ENCODE results near the gene PODXL2.

Gene PODXL2

GRCh38 chr3:127660621-127661251 is 31.8 kb downstream of the PODXL2 start:
- no peak for DNase-seq

DNA sequence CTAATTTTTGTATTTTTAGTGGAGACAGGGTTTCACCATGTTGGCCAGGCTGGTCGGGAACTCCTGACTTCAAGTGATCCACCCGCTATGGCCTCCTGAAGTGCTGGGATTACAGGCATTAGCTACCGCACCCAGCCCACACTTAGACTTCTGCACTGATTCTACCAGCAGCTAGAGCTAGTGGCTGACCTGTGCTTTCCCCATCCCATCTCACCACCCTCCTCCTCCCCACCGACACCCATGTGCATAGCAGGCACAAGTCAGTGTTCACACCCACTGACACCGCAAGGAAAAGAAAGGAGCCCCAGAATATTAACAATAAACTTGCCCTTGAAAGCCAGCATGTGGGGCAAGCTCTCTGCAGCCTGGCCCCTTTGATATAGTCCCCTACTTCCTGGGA is 32.6 kb downstream of the PODXL2 start:
- DNase-seq = no peak

DNA sequence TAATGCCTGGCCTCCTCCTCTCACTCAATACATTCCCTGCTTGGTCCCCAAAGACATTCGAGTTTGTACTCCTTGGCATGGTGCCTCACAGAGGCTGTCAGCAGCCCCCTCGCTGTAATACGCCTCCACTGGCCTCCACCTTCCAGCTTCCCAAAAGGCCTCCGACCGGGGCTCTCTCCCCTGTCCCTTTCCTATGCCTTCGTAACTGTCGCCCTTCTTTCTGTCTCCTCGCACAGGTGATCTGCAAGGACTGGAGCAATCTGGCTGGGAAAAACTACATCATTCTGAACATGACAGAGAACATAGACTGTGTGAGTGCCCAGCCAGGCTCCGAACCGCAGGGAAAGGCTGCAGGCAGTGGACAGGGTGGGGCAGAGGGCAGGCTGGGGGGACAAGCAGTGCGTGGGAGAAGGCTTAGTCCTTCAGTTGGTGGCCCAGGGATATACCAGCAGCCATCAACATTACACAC is 33.0 kb downstream of the PODXL2 start:
- DNase-seq = no peak

DNA sequence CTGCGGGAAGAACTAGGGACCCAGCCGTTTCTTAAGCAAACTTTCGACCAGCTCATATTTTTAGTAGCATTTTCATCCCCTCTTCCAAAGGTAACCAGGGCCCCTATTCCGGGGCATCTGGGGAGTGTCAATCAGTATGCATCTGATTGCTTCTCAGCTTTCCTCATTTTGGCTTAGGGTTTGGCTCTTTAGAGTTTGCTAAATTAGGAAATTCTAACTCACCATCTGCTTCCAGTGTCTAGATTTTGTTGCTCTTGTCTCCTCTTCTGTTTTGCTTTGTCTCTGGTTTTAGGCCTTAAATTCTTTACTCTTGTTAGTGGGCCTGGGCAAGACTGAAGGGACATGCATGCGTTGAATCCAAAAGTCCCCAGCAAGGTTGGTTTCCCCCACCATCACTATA is 34.2 kb downstream of the PODXL2 start:
- no peak for DNase-seq

DNA sequence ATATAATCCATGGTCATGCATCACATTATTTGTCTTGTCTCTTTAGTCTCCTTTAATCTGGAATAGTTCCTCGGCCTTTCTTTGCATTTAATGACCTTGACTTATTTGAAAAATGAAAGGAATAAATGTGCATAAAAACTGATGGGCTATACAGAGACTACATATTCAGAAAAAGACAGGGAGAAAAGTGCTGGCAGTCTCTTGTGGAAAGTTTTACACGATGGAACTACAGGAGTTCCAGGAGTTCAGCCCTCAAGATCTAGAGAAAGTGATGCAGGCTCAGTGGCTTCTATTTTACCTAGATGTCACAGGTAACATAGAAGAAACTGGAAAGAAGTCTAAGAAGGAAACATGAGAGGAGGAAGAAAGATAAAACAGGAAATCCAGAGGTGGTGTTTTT is 36.2 kb downstream of the PODXL2 start:
- DNase-seq = no peak

GRCh38 chr3:127665586-127665985 is 36.6 kb downstream of the PODXL2 start:
- DNase-seq = no peak

- no peak for DNase-seq
Measured at GRCh38 chr3:127666676-127667075, 37.7 kb downstream of the PODXL2 start.

DNA sequence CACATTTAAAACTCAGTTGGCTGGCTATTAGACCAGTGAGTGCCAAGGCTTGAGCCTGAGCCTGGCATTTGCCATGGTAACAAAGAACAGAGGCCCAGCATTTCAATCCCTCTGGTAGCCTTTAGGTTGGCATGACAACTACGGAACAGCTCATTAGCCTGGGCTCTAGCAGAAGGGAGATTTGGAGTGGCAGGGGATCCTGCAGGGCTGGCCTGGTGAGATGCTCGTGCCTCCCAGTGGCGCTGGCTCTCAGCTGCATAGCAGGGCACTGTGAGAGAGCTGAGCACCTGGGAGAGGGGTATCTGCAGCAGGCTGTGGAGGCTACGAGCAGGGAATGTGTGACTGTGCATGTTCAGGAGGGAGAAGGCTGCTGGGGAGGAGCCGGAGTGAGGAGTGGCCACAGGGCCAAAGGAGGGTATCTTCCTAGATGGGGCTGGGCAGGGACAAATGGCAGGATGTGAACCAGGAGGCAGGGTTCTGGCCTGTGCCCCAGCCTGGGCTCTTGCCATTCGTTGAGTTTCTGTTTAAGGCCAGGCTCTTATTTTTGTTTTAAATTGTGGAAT is 38.2 kb downstream of the PODXL2 start:
- peak; percentile 57 for DNase-seq

DNA sequence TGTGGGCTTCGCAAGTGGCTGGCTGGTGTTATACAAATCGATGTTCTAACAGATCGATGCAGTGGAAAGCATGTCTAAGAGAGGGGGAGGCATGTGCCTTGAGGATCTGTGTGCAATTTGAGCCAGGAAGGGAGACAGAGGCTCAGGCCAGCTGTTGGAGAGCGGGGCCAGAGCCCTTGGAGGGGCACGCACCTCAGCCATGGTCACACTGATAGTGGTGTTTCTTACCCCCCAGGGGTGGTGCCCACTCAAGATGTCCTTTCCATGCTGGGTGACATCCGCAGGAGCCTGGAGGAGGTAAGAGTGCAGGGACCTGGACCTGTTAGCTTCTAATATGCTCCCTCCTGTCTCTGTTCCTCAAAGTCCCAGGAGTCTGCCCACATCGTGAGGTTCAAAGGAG is 39.9 kb downstream of the PODXL2 start:
- no peak for DNase-seq

DNA sequence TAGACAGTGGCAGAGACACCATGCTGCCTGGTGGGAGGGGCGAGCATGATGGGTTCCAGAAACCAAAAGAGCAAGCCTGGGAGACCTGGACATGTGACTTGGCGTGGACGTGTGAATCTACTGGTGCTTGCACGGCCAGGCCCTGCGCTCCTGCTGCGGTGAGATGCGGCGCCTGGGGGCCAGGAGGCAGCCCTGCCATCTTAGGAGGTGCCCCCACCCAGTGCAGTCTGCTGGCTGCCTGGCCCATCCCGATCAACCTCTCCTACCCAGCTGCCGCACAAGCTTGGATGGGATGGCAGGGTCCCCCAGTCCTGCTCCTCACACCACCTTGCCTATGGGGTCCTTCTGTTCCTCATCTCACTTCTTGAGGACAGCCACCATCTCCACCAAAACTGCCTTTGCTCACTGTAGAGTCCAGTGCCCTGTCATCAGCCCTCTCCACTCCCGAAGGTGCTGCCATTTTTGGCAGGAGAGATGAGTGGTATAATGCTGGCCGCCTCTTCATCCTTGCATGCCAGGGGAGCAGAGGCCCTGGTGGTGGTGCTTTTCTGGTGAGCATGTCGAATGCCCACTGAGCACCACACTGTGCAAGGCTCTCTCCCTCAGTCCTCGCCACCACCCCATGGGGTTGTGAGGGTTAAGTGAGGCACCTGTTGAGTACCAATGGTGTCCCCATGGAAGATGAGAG is 40.7 kb downstream of the PODXL2 start:
- no peak for DNase-seq

GRCh38 chr3:127670229-127670559 is 41.2 kb downstream of the PODXL2 start:
- DNase-seq = no peak

- DNase-seq = no peak
Measured at GRCh38 chr3:127670761-127671522, 42.0 kb downstream of the PODXL2 start.

DNA sequence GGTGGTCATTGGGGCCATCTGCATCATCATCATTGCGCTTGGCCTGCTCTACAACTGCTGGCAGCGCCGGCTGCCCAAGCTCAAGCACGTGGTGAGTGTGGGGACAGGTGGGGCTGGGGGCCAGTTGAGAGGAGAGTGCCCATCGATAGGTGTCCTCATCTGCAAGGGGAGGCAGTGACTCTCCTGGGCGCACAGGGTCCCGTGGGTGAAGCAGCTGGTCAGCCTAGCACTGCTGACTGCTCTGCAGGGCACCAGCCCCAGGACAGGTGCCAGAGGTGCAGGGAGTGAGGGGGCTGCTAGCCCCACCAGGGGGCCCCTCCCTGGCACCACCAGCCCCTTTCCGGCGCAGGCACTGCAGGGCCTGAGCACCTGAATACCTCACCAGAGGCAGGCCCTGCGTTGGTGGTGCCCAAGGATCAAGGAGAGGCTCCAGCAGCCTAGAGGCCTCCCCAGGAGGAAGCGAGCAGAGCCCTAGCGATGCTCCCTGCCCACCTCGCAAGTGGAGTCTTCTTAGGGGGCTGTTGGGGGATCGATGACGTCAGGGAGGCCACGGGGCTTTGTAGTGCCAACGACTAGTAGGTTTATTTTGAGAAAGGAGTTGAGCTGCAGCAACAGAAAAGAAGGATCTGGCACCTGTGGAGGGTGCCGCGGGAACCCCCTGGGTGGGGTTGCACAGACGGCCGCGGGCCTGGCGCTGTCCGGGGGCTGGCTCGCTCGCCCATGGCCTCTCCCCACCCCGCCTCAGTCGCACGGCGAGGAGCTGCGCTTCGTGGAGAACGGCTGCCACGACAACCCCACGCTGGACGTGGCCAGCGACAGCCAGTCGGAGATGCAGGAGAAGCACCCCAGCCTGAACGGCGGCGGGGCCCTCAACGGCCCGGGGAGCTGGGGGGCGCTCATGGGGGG is 42.8 kb downstream of the PODXL2 start:
- DNase-seq = no peak

GRCh38 chr3:127672429-127673190 is 43.6 kb downstream of the PODXL2 start, which contains the start of gene ABTB1:
ABTB1 (plus strand) TSS chr3:127672952; CDS start chr3:127673026, 74 bp downstream.
- DNase-seq = peak; percentile 68

GRCh38 chr3:127673191-127674100 is 44.5 kb downstream of the PODXL2 start:
- DNase-seq = no peak

DNA sequence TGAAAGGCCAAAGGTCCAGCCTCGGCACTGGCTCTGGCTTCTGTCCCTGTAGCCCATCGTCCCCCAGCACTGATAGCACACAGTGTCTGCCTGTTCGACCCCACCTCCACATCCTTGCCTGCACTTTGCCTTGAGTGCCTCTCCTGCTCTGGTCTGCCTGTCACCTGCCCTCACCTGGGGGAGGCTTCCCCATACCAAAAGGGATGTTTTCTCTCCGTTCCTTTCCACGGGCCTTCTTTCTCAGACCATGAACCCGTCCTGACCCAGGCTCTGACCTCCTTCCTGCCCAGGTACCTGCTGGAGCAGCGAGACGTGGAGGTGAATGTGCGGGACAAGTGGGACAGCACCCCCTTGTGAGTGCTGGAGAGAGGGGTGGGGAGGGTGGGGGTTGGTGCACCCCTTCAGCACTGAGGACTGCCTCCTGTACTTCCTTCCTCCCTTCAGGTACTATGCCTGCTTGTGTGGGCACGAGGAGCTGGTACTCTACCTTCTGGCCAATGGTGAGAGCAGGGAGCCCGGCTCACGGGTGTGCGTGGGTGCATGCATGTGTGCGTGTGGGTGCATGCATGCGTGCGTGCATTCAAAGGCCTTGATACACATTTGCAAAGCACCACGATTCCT is 45.2 kb downstream of the PODXL2 start:
- DNase-seq = no peak

DNA sequence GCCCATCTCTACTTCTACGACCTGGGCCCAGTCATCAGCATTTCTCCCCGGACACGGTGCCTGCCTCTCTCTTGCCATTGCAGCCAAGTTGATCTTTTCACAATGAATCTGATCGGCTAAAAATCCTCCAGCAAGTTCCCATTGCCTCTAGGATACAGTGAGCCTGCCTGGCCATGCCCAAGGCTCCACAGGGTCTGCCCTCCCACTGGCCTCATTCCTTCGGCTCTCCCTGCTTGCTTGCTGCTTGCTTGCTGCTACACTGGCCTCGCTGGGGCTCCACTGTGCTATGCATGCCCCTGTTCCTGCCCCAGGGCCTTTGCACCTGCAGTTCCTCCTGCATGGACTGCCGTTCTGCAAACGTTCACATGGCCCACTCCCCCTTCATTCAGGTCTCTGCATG is 45.8 kb downstream of the PODXL2 start:
- no peak for DNase-seq

GRCh38 chr3:127675651-127676391 is 46.8 kb downstream of the PODXL2 start:
- DNase-seq = no peak

DNA sequence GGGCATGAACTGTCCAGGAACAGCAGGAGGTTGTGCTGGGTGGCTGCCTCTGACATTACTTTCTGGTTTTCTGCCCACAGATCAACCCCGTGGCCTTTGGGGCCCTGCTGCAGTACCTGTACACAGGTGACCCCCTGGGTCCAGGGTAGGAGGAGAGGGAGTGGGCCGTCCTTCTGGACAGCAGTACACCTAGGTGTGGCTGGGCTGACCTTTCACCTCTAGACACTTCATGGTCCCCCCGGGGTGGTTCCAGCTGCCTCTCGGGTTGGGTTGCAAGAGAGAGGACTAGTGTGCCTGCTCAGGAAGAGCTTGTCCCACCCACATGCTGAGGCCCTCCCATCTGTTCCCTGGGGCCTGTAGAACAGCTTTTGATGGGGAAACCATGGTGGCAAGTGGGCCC is 47.5 kb downstream of the PODXL2 start:
- no peak for DNase-seq
